ENCODE data around the gene SERPINA3.
A peak's percentile ranks its signal among the peaks of the same experiment; 100 is the strongest.

The SERPINA3 gene

GRCh38 chr14:94582851-94583250 is 29.3 kb upstream of the SERPINA3 start:
- H3K27ac ChIP-seq: no peak overlapping the region
- no peak overlapping the region for H3K4me3 ChIP-seq

- H3K27ac ChIP-seq: peak overlapping the region in 1 of 21 experiments; percentile 19
- H3K4me3 ChIP-seq: no peak overlapping the region
These were observed 28.6 kb upstream of the SERPINA3 start for GRCh38 chr14:94583557-94583956.

GRCh38 chr14:94584591-94585280 is 27.5 kb upstream of the SERPINA3 start:
- H3K4me3 ChIP-seq: no peak overlapping the region
- no peak overlapping the region for H3K27ac ChIP-seq

GRCh38 chr14:94586635-94587034 is 25.6 kb upstream of the SERPINA3 start:
- H3K4me3 ChIP-seq: no peak overlapping the region

GRCh38 chr14:94588311-94588710 is 23.9 kb upstream of the SERPINA3 start:
- no peak overlapping the region for H3K27ac ChIP-seq
- H3K4me3 ChIP-seq: no peak overlapping the region

More at GRCh38 chr14:94586635-94587034, 25.6 kb upstream of the SERPINA3 start:
- no peak overlapping the region for H3K27ac ChIP-seq

- Histone ChIP-seq H3K4me3 (no peak overlapping the region), H3K27ac (no peak overlapping the region)
These were observed 21.1 kb upstream of the SERPINA3 start for GRCh38 chr14:94591073-94591472.

GRCh38 chr14:94591871-94592270 is 20.3 kb upstream of the SERPINA3 start:
- H3K4me3 ChIP-seq: no peak overlapping the region

GRCh38 chr14:94592457-94592856 is 19.7 kb upstream of the SERPINA3 start:
- Histone ChIP-seq H3K4me3 (no peak overlapping the region), H3K27ac (no peak overlapping the region)

More at GRCh38 chr14:94591871-94592270, 20.3 kb upstream of the SERPINA3 start:
- no peak overlapping the region for H3K27ac ChIP-seq

- Histone ChIP-seq H3K27ac (no peak overlapping the region), H3K4me3 (no peak overlapping the region)
These were observed 18.8 kb upstream of the SERPINA3 start for GRCh38 chr14:94593376-94593748.

- Histone ChIP-seq H3K27ac (no peak overlapping the region), H3K4me3 (no peak overlapping the region)
These were observed 18.3 kb upstream of the SERPINA3 start for GRCh38 chr14:94593749-94594431.

GRCh38 chr14:94594441-94594840 is 17.8 kb upstream of the SERPINA3 start:
- Histone ChIP-seq H3K4me3 (no peak overlapping the region), H3K27ac (no peak overlapping the region)

GRCh38 chr14:94595912-94596311 is 16.3 kb upstream of the SERPINA3 start:
- H3K27ac ChIP-seq: no peak overlapping the region
- H3K4me3 ChIP-seq: no peak overlapping the region

- no peak overlapping the region for H3K4me3 ChIP-seq
- no peak overlapping the region for H3K27ac ChIP-seq
These were observed 15.8 kb upstream of the SERPINA3 start for GRCh38 chr14:94596361-94596760.

GRCh38 chr14:94597788-94598187 is 14.4 kb upstream of the SERPINA3 start:
- Histone ChIP-seq H3K27ac (no peak overlapping the region), H3K4me3 (no peak overlapping the region)

GRCh38 chr14:94598506-94598815 is 13.7 kb upstream of the SERPINA3 start:
- Histone ChIP-seq H3K4me3 (no peak overlapping the region), H3K27ac (peak overlapping the region in 16 of 21 experiments; percentile 16 to 86 (median 66))

GRCh38 chr14:94598816-94599655 is 13.2 kb upstream of the SERPINA3 start:
- Histone ChIP-seq H3K27ac (peak overlapping the region in 20 of 21 experiments; percentile 27 to 86 (median 65)), H3K4me3 (no peak overlapping the region)

GRCh38 chr14:94599656-94600004 is 12.6 kb upstream of the SERPINA3 start:
- Histone ChIP-seq H3K27ac (peak overlapping the region in 19 of 21 experiments; percentile 27 to 86 (median 63)), H3K4me3 (no peak overlapping the region)

- Histone ChIP-seq H3K27ac (peak overlapping the region in 16 of 21 experiments; percentile 23 to 86 (median 67)), H3K4me3 (no peak overlapping the region)
These were observed 12.0 kb upstream of the SERPINA3 start for GRCh38 chr14:94600148-94600545.

GRCh38 chr14:94601884-94602391 is 10.3 kb upstream of the SERPINA3 start:
- peak overlapping the region in 16 of 21 experiments; percentile 1 to 86 (median 44) for H3K27ac ChIP-seq
- H3K4me3 ChIP-seq: no peak overlapping the region

- H3K4me3 ChIP-seq: no peak overlapping the region
- peak overlapping the region in 10 of 21 experiments; percentile 1 to 86 (median 46) for H3K27ac ChIP-seq
These were observed 9.5 kb upstream of the SERPINA3 start for GRCh38 chr14:94602722-94603121.

All from skin epidermis (tissue), 12 donors.